Erythroblast (primary cell): ENCODE results near the gene PDE4D.

Experiments used
- DNase-seq, 2 experiments: peaks; one replicate each; lab custom pipeline; 2025; lab: John Stamatoyannopoulos, UW
- GATA1 ChIP-seq: IDR thresholded peaks from 2 replicates; pipeline ENCODE4 v1.6.1; 2011; ENCODE audit warnings: low read depth, mild to moderate bottlenecking, control low read depth, low read length, moderate library complexity
- POLR2A ChIP-seq: IDR thresholded peaks from 2 replicates; pipeline ENCODE4 v1.6.1; 2011; ENCODE audit warnings: mild to moderate bottlenecking, low read length

The PDE4D gene

GRCh38 chr5:59569158-59569557 is 324.4 kb downstream of the PDE4D start:
- TF ChIP-seq POLR2A: no peak
- no peak for DNase-seq

- no peak for DNase-seq
- TF ChIP-seq GATA1: no peak
- no peak for TF ChIP-seq POLR2A
These were observed 325.4 kb downstream of the PDE4D start for GRCh38 chr5:59568161-59568560.

- DNase-seq: no peak
- TF ChIP-seq POLR2A (no peak), GATA1 (no peak)
These were observed 328.0 kb downstream of the PDE4D start for GRCh38 chr5:59565551-59565950.

- TF ChIP-seq POLR2A (no peak), GATA1 (no peak)
- DNase-seq: no peak
These were observed 328.6 kb downstream of the PDE4D start for GRCh38 chr5:59564895-59565294.

GRCh38 chr5:59562756-59563389 is 330.7 kb downstream of the PDE4D start:
- no peak for TF ChIP-seq GATA1
- no peak for TF ChIP-seq POLR2A
- DNase-seq: no peak

- TF ChIP-seq GATA1 (no peak), POLR2A (no peak)
These were observed 333.0 kb downstream of the PDE4D start for GRCh38 chr5:59560553-59560952.

GRCh38 chr5:59559847-59560246 is 333.7 kb downstream of the PDE4D start:
- DNase-seq: no peak
- TF ChIP-seq GATA1 (no peak), POLR2A (no peak)

More at GRCh38 chr5:59560553-59560952, 333.0 kb downstream of the PDE4D start:
- no peak for DNase-seq

- no peak for DNase-seq
- no peak for TF ChIP-seq POLR2A
- no peak for TF ChIP-seq GATA1
These were observed 334.2 kb downstream of the PDE4D start for GRCh38 chr5:59559323-59559722.

- DNase-seq: no peak
- TF ChIP-seq GATA1 (no peak), POLR2A (no peak)
These were observed 335.0 kb downstream of the PDE4D start for GRCh38 chr5:59558501-59558900.

GRCh38 chr5:59557572-59557971 is 336.0 kb downstream of the PDE4D start:
- DNase-seq: no peak
- no peak for TF ChIP-seq GATA1
- no peak for TF ChIP-seq POLR2A

GRCh38 chr5:59555596-59555995 is 337.9 kb downstream of the PDE4D start:
- TF ChIP-seq POLR2A (no peak), GATA1 (no peak)
- DNase-seq: no peak

- no peak for DNase-seq
- TF ChIP-seq GATA1 (no peak), POLR2A (no peak)
These were observed 339.0 kb downstream of the PDE4D start for GRCh38 chr5:59554501-59554900.

GRCh38 chr5:59553992-59554391 is 339.5 kb downstream of the PDE4D start:
- TF ChIP-seq GATA1 (no peak), POLR2A (no peak)
- no peak for DNase-seq

- no peak for DNase-seq
- TF ChIP-seq GATA1: no peak
- TF ChIP-seq POLR2A: no peak
These were observed 344.6 kb downstream of the PDE4D start for GRCh38 chr5:59548807-59549357.

GRCh38 chr5:59547731-59548130 is 345.8 kb downstream of the PDE4D start:
- TF ChIP-seq GATA1 (no peak), POLR2A (no peak)
- DNase-seq: no peak

- no peak for DNase-seq
These were observed 349.0 kb downstream of the PDE4D start for GRCh38 chr5:59544573-59544972.

More at GRCh38 chr5:59544573-59544972, 349.0 kb downstream of the PDE4D start:
- no peak for TF ChIP-seq POLR2A
- no peak for TF ChIP-seq GATA1
